Tibial nerve (tissue), 4 donors: ENCODE data around the gene CACNG6. TPM values are rescaled to one million over a fixed set of nuclear protein-coding genes. Genes with fewer than 3 reads are reported as not detected.

ENCODE experiments used
- DNase-seq, 2 donors: peaks; one replicate each; pipeline ENCODE4 v3.0.0-alpha.2; 2019; ENCODE audit warnings: low spot score in 2 of 2
- H3K27ac ChIP-seq, 4 donors: fragments of 200-600 bp; sonication (generic) in 3 of 4; one replicate each; pipeline ENCODE4 v1.5.1; 2017 to 2019; ENCODE audit warnings: mild to moderate bottlenecking in 1 of 4
- H3K27me3 ChIP-seq, 2 donors: fragments of 200-600 bp; sonication (generic) in 1 of 2; one replicate each; pipeline versions ENCODE4 v1.5.1 to v1.6.0; 2017 to 2019
- H3K36me3 ChIP-seq, 3 donors: fragments of 200-600 bp; sonication (generic); one replicate each; pipeline ENCODE4 v1.5.1; 2018 to 2019
- H3K4me1 ChIP-seq, 4 donors: fragments of 200-600 bp; sonication (generic) in 3 of 4; one replicate each; pipeline ENCODE4 v1.5.1; 2017 to 2019
- H3K4me3 ChIP-seq, 4 donors: fragments of 200-600 bp; sonication (generic) in 3 of 4; one replicate each; pipeline ENCODE4 v1.5.1; 2017 to 2019; ENCODE audit warnings: mild to moderate bottlenecking in 1 of 4, moderate library complexity in 1 of 4
- H3K9me3 ChIP-seq, 4 donors: fragments of 200-600 bp; sonication (generic) in 3 of 4; one replicate each; pipeline ENCODE4 v1.5.1; 2017 to 2019
- EP300 ChIP-seq, 2 donors: sonication (generic); formaldehyde crosslinking; IDR thresholded peaks; one replicate each; pipeline ENCODE4 v1.6.1; 2017; ENCODE audit warnings: antibody characterized with exemption in 2 of 2, mild to moderate bottlenecking in 1 of 2
- POLR2A ChIP-seq, 2 donors: fragments of 450-650 bp; IDR thresholded peaks; one replicate each; pipeline ENCODE4 v1.6.1; 2017; ENCODE audit warnings: antibody characterized with exemption in 2 of 2, mild to moderate bottlenecking in 2 of 2, moderate library complexity in 2 of 2
- WGBS, 2 donors: methylation state at CpG; one replicate each; pipeline ENCODE4 v1.1.5; 2018; 5-methylcytosine and 5-hydroxymethylcytosine counted together
- total RNA-seq, 4 donors: library from RNA; depleted of rRNA; stranded (reverse); fragments of >200 nt; gene quantifications; one replicate each; pipeline ENCODE4 v1.1.0, GENCODE V29; 2016
- TF ChIP-seq, protein P1 (sequence below), 5 experiments: fragments of 200-600 bp in 3 of 5; fragments of 450-650 bp in 2 of 5; sonication (generic) in 3 of 5; IDR thresholded peaks; one replicate each; pipeline ENCODE4 v1.5.1; 2016 to 2019; ENCODE audit warnings: antibody characterized with exemption in 5 of 5, mild to moderate bottlenecking in 3 of 5, moderate library complexity in 2 of 5

The CACNG6 gene, protein sequence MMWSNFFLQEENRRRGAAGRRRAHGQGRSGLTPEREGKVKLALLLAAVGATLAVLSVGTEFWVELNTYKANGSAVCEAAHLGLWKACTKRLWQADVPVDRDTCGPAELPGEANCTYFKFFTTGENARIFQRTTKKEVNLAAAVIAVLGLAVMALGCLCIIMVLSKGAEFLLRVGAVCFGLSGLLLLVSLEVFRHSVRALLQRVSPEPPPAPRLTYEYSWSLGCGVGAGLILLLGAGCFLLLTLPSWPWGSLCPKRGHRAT
- not detected for total RNA-seq

GRCh38 chr19:53991224-53992113 is at the start of gene CACNG6:
TSS of gene CACNG6 (plus strand) at chr19:53991637. CDS start at chr19:53992878, 1,241 bp downstream.
- no peak for TF ChIP-seq EP300 (IDR thresholded peaks at IDR 0.05)
- TF ChIP-seq, protein P1, sequence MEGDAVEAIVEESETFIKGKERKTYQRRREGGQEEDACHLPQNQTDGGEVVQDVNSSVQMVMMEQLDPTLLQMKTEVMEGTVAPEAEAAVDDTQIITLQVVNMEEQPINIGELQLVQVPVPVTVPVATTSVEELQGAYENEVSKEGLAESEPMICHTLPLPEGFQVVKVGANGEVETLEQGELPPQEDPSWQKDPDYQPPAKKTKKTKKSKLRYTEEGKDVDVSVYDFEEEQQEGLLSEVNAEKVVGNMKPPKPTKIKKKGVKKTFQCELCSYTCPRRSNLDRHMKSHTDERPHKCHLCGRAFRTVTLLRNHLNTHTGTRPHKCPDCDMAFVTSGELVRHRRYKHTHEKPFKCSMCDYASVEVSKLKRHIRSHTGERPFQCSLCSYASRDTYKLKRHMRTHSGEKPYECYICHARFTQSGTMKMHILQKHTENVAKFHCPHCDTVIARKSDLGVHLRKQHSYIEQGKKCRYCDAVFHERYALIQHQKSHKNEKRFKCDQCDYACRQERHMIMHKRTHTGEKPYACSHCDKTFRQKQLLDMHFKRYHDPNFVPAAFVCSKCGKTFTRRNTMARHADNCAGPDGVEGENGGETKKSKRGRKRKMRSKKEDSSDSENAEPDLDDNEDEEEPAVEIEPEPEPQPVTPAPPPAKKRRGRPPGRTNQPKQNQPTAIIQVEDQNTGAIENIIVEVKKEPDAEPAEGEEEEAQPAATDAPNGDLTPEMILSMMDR (IDR thresholded peaks at IDR 0.05) = no peak
- no peak for TF ChIP-seq POLR2A (IDR thresholded peaks at IDR 0.05)
- WGBS, 2 donors = 5 to 7% methylated on average over 28 to 34 of the region's 66 CpGs

GRCh38 chr19:53942001-53942786 is 49.2 kb upstream of the CACNG6 start:
- Histone ChIP-seq H3K9me3 (peaks cover 0 to 30% (median 0%) of the 10 kb centered on the region in 4 donors), H3K36me3 (no peaks in the 10 kb centered on the region), H3K4me3 (no peak overlapping the region), H3K27ac (no peak overlapping the region), H3K27me3 (peaks cover 0 to 36% of the 10 kb centered on the region in 2 donors), H3K4me1 (no peaks in the 10 kb centered on the region)
- TF ChIP-seq POLR2A (IDR thresholded peaks at IDR 0.05) = no peak
- TF ChIP-seq, protein P1 (IDR thresholded peaks at IDR 0.05) = no peak
- TF ChIP-seq EP300 (IDR thresholded peaks at IDR 0.05) = no peak
- DNase-seq = no peak
- 3 to 4% methylated on average over 32 to 34 of the region's 55 CpGs for WGBS, 2 donors

More at GRCh38 chr19:53991224-53992113, at the start of gene CACNG6:
- Histone ChIP-seq H3K27ac (no peak within 1 kb of the TSS), H3K27me3 (peaks cover 4 to 45% of the 10 kb centered on the region in 2 donors), H3K4me3 (peak within 1 kb of the TSS in 2 of 4 donors; percentile 19 to 45), H3K36me3 (no peaks in the 10 kb centered on the region), H3K9me3 (no peaks in the 10 kb centered on the region), H3K4me1 (peaks cover 0 to 10% (median 0%) of the 10 kb centered on the region in 4 donors)
- DNase-seq = no peak

DNA sequence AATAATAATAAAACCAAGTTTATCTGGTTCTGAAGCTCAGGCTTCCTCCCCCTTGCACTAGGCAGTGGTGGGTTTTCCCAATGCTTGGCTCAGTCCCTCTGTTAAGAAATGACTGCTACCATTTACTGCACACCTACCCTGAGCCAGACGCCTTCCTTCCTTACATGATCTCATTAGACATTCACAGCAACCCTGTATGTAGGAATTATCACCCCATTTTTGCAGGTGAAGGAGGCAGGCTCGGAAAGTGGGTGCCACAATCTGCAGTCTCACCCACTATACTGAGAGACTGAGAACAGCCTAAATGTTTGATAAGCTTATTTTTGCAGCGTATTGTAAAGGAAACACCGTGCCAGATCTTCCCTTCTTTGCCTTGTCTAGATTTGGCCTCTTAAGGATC is 47.0 kb upstream of the CACNG6 start:
- H3K9me3 ChIP-seq = peaks cover 0 to 28% (median 0%) of the 10 kb centered on the region in 4 donors
- no peak for TF ChIP-seq POLR2A (IDR thresholded peaks at IDR 0.05)
- TF ChIP-seq, protein P1 (IDR thresholded peaks at IDR 0.05) = no peak
- no peak for TF ChIP-seq EP300 (IDR thresholded peaks at IDR 0.05)
- no peaks in the 10 kb centered on the region for H3K36me3 ChIP-seq
- peaks cover 0 to 36% of the 10 kb centered on the region in 2 donors for H3K27me3 ChIP-seq
- DNase-seq = no peak
- H3K4me1 ChIP-seq = no peaks in the 10 kb centered on the region
- WGBS, 2 donors = 81 to 84% methylated on average over 4 of the region's 4 CpGs
- no peak overlapping the region for H3K27ac ChIP-seq
- H3K4me3 ChIP-seq = no peak overlapping the region

DNA sequence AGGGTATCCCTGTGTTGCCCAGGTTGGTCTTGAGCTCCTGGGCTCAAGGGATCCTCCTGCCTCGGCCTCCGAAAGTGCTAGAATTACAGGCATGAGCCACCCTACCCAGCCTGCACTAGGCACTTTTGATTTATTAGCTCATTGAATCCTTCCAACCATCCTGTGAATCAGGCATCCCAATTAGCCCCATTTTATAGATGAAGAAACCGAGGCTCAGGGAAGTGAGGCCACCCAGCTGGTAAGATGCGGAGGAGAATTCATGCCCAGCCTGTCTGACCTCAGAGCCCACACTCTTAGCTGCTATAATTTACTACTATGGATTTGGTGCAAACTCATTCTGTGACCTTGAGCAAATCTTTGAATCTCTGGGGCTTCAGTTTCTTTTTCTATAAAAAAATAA is 46.5 kb upstream of the CACNG6 start:
- Histone ChIP-seq H3K27me3 (peaks cover 0 to 36% of the 10 kb centered on the region in 2 donors), H3K27ac (no peak overlapping the region), H3K9me3 (peaks cover 0 to 23% (median 0%) of the 10 kb centered on the region in 4 donors), H3K4me1 (no peaks in the 10 kb centered on the region), H3K36me3 (no peaks in the 10 kb centered on the region), H3K4me3 (no peak overlapping the region)
- no peak for DNase-seq
- TF ChIP-seq EP300 (IDR thresholded peaks at IDR 0.05) = no peak
- no peak for TF ChIP-seq POLR2A (IDR thresholded peaks at IDR 0.05)
- TF ChIP-seq, protein P1 (IDR thresholded peaks at IDR 0.05) = no peak
- 88 to 89% methylated on average over 4 of the region's 4 CpGs for WGBS, 2 donors
